Ovary (tissue), 9 donors: ENCODE results near the gene ATF2. TPM values are rescaled to one million over a fixed set of nuclear protein-coding genes. Genes with fewer than 3 reads are reported as not detected.

ENCODE experiments used
- DNase-seq, 5 donors: peaks; one replicate each; pipeline ENCODE4 v3.0.0-alpha.2; 2019 to 2020
- H3K27ac ChIP-seq, 2 donors: fragments of 200-600 bp; one replicate each; pipeline versions ENCODE4 v1.5.1 to v1.8.0; 2019 to 2022
- H3K27me3 ChIP-seq: fragments of 200-600 bp; one replicate; pipeline ENCODE4 v1.8.0; 2022
- H3K36me3 ChIP-seq: fragments of 200-600 bp; sonication (generic); one replicate; pipeline ENCODE4 v1.5.1; 2019
- H3K4me1 ChIP-seq: one replicate; pipeline ENCODE4 v1.8.1; 2013; ENCODE audit warnings: mild to moderate bottlenecking, moderate library complexity; ENCODE audit not compliant: insufficient read depth
- H3K4me3 ChIP-seq: fragments of 200-600 bp; sonication (generic); one replicate; pipeline ENCODE4 v1.5.1; 2017
- H3K9me3 ChIP-seq, 2 donors: fragments of 200-600 bp in 1 of 2; sonication (generic) in 1 of 2; one replicate each; pipeline versions ENCODE4 v1.5.1 to v1.8.1; 2013 to 2019; ENCODE audit warnings: mild to moderate bottlenecking in 1 of 2, moderate library complexity in 1 of 2
- CTCF ChIP-seq, 3 donors: fragments of 450-650 bp in 2 of 3; fragments of 200-600 bp in 1 of 3; IDR thresholded peaks; one replicate each; pipeline versions ENCODE4 v1.5.1 to v1.8.0; 2016 to 2022; ENCODE audit warnings: antibody characterized with exemption in 3 of 3, mild to moderate bottlenecking in 1 of 3
- EP300 ChIP-seq: sonication (generic); formaldehyde crosslinking; IDR thresholded peaks from one replicate; pipeline ENCODE4 v1.6.1; 2017; ENCODE audit warnings: antibody characterized with exemption
- POLR2A ChIP-seq: fragments of 450-650 bp; IDR thresholded peaks from one replicate; pipeline ENCODE4 v1.6.1; 2017; ENCODE audit warnings: antibody characterized with exemption, mild to moderate bottlenecking, moderate library complexity
- WGBS, 3 donors: extraction: QIAGEN DNeasy Blood & Tissue Kit in 1 of 3; methylation state at CpG; one replicate each; pipeline versions ENCODE4 v1.1.5 to v1.1.7; 2013 to 2017; 5-methylcytosine and 5-hydroxymethylcytosine counted together
- intact Hi-C, 4 donors: fragments of 100-400 bp; cut with DNase I; formaldehyde crosslinking; loops; one replicate each; pipeline versions ENCODE4 v1.11.0 to v1.15.1; 2022 to 2023
- polyA plus RNA-seq, 2 donors: library from polyadenylated mRNA; stranded (reverse); fragments of 200-250 nt in 1 of 2; fragments of 350-450 nt in 1 of 2; fragmentation: Illumina TruSeq in 1 of 2; extraction: RNeasy Lipid Tissue Mini Kit (QIAGEN cat#74804) in 1 of 2; gene quantifications; one replicate each; pipeline ENCODE4 v1.2.3, GENCODE V29; 2013 to 2014
- total RNA-seq, 7 donors: library from RNA; depleted of rRNA in 2 of 7; stranded (reverse); fragments of >200 nt in 2 of 7; fragmentation: NEBNext Ultra II Directional in 3 of 7; extraction: Animal tissue kit (Norgen Biotek cat#: 25700) in 3 of 7; gene quantifications; one replicate each; pipeline versions ENCODE4 v1.1.0 to v1.2.4, GENCODE V29; 2016 to 2023
- donor health status: DM: no; HTN: no; CAD: no; lungs with moderate emphysema.
- donor health status: DM: no; HTN: no; CAD: no.
- donor health status: Bipolar disorder and iron deficiency.
- donor health status: DM: yes; HTN: yes; CAD: no.
- donor health status: DM: no; HTN: no; CAD: no.
- donor health status: DM: yes; HTN: yes; CAD: no.

ATF2 gene
- total and polyA plus RNA-seq, 9 donors: 21.4 to 69.8 (median 54.5) TPM

DNA sequence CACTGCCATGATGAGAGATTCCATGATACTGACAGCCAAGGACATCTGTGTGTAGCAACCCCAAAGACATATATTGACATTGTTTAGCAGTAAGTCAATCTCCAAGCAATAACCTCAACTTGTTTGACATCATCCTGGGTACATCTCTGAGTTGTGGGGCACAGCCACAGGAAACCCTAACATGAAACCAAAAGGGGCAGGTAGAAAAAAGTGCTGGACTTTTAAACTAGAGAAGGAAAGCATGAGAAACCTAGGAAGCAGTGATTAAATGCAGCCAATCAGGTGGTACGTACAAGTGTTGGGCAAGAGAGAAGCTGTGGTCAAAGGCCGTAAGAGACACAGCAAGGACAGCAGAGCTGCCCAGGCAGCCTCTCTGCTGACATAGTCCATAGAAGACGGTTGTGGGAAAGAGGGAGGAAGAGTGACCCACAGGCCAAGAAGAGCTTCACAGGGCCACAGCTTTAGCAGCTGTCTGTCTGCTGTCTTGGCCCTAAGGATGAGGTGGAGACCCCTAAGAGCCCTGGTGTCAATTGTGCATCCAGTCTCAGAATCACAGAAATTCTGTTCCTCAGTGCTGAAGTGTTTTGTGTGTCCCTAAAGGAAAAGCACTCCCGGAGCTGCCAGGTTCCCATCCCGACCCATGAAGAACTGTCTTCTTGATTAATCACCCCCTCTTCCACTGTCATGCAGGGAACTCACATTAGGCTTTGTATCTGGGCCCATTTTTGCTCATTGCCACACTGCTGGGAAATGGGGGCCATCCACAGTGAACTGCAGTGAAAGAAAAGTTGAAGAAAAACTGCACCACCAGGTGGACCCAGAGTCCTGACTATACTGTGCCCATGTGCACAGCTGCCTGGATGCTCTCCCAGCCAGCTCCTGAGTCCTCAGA lies 137.4 kb downstream of the ATF2 start:
- Histone ChIP-seq H3K4me3 (no peak overlapping the region), H3K4me1 (peaks cover 3% of the 10 kb centered on the region), H3K36me3 (no peaks in the 10 kb centered on the region), H3K27ac (no peak overlapping the region), H3K9me3 (no peaks in the 10 kb centered on the region), H3K27me3 (no peaks in the 10 kb centered on the region)
- intact Hi-C loops: no loop called here
- DNase-seq: peak in 4 of 5 donors; percentile 14 to 50 (median 20)
- TF ChIP-seq CTCF (IDR thresholded peaks at IDR 0.05): no peak
- no peak for TF ChIP-seq POLR2A
- no peak for TF ChIP-seq EP300
- WGBS, 3 donors: 69 to 81% (median 74%) methylated on average over 5 of the region's 5 CpGs

- intact Hi-C loops: no loop called here
- Histone ChIP-seq H3K4me1 (peaks cover 3% of the 10 kb centered on the region), H3K4me3 (no peak overlapping the region), H3K27me3 (no peaks in the 10 kb centered on the region), H3K27ac (no peak overlapping the region), H3K9me3 (no peaks in the 10 kb centered on the region), H3K36me3 (no peaks in the 10 kb centered on the region)
- 56 to 82% (median 68%) methylated on average over 3 of the region's 3 CpGs for WGBS, 3 donors
- DNase-seq: no peak
- no peak for TF ChIP-seq EP300
- no peak for TF ChIP-seq CTCF (IDR thresholded peaks at IDR 0.05)
- no peak for TF ChIP-seq POLR2A
Measured at GRCh38 chr2:175027755-175028154, 140.2 kb downstream of the ATF2 start.

DNA sequence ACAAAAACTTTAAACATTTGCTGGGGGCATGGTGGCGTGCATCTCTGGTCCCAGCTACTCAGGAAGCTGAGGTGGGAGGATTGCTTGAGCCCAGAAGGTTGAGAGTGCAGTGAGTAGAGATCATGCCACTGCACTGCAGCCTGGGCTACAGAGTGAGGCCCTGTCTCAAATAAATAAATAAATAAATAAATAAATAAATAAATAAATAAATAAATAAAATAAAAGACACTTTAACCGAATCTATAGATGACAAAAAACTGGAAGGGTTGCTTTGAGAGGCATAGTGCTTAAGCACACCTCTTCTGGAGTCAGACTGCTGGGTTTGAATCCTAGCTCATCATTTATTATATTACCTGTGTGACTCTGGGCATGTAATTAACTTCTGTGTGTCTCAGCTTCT lies 141.6 kb downstream of the ATF2 start:
- no peaks in the 10 kb centered on the region for H3K27me3 ChIP-seq
- TF ChIP-seq CTCF (IDR thresholded peaks at IDR 0.05) (no peak), EP300 (no peak), POLR2A (no peak)
- intact Hi-C loops: no loop called here
- DNase-seq: no peak
- H3K36me3 ChIP-seq: no peaks in the 10 kb centered on the region
- peaks cover 3% of the 10 kb centered on the region for H3K4me1 ChIP-seq
- H3K9me3 ChIP-seq: no peaks in the 10 kb centered on the region
- no peak overlapping the region for H3K27ac ChIP-seq
- no peak overlapping the region for H3K4me3 ChIP-seq
- WGBS, 3 donors: 94 to 100% (median 97%) methylated on average over 2 of the region's 2 CpGs

DNA sequence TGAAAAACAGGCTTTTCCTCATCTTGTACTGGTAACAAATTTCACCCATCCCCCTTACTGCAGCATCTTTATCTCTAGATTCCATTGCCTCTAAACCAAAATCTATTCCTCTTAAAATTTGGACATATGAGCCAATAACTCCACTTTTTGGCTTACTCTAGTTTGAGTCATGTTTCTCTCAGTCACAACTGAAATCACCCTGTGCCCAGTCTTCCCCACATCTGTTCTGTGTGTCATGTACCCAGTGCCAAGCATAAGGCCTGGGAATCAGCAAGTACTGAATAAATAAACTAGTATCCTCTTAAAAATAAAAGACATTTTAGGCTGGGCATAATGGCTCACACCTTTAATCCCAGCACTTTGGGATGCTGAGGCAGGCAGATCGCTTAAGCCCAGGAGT lies 142.1 kb downstream of the ATF2 start:
- no peak for DNase-seq
- peaks cover 3% of the 10 kb centered on the region for H3K4me1 ChIP-seq
- H3K36me3 ChIP-seq: no peaks in the 10 kb centered on the region
- H3K27ac ChIP-seq: no peak overlapping the region
- no peak for TF ChIP-seq EP300
- TF ChIP-seq POLR2A: no peak
- TF ChIP-seq CTCF (IDR thresholded peaks at IDR 0.05): no peak
- intact Hi-C loops: no loop called here
- no peaks in the 10 kb centered on the region for H3K9me3 ChIP-seq
- H3K27me3 ChIP-seq: no peaks in the 10 kb centered on the region
- no peak overlapping the region for H3K4me3 ChIP-seq
- 88 to 100% (median 100%) methylated on average over 1 of the region's 1 CpG for WGBS, 3 donors
